Suppressor macrophage (primary cell): ENCODE results near the gene ISYNA1.
"Not testable (repeated sequence)": the region's sequence is repeated elsewhere in the genome, so short reads cannot be mapped to it uniquely, and the experiment has no call there.

Source experiments
- DNase-seq, 4 experiments: peaks; one replicate each; pipeline ENCODE4 v3.0.0-alpha.2; 2020 to 2022

The ISYNA1 gene

DNA sequence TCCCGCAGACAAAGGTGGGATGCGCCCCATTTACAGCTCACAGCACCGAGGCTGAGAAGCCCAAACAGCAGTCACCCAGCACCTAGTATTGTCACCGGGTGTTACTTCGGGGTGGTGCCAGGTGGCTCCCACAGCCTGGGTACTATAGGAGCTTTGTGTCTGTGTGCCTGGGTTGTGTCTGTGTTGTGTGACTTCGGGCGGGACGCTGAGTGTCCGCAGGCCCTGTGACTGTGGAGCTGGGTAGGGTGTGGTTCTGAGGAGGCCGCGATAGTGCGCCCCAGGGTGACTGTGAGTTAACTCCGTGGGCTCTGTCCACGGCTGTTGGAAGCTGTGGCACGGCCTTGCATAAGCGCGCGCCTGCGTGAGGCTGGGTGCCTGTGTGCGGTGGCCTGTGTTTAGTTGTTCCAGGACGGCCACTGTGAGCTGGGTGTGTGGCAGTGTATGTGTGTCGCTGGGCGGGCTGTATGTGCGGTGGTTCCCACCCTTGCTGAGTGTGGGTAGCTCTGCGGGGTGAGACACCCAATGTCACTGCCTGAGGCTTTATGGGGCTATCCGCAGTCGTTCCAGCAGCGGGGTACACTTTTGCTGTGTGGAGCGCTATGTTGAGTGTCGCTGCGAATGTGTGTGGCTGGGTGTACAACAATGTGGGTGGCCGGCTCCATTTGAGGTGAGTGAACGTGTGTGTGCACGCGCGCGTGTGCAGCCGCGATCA, 19.3 kb downstream of the ISYNA1 start:
- peak in 3 of 4 experiments; percentile 50 to 69 (median 66) for DNase-seq

DNA sequence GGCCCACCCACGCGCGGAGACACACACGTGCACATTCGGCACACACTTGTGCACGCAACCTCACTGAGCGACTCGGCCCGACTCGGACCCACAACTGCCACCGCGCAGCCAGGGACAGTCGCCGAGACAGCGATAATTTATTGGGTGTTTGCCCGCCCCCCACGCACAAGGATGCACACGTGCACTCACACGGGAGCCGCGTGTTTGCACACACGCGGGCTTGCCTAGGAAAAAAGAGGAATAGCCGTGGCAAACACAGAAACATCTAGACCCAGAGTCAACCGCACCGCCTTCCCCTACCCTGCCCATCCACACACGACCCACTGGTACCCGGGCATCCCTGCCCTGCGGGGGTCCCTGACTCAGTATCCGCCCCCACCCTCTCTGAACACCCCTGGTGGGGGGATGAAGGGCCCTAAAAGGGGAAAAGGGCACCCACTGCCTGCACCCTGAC, 19.9 kb downstream of the ISYNA1 start:
- DNase-seq, result peak; percentile 58 to 81 (median 77)

DNA sequence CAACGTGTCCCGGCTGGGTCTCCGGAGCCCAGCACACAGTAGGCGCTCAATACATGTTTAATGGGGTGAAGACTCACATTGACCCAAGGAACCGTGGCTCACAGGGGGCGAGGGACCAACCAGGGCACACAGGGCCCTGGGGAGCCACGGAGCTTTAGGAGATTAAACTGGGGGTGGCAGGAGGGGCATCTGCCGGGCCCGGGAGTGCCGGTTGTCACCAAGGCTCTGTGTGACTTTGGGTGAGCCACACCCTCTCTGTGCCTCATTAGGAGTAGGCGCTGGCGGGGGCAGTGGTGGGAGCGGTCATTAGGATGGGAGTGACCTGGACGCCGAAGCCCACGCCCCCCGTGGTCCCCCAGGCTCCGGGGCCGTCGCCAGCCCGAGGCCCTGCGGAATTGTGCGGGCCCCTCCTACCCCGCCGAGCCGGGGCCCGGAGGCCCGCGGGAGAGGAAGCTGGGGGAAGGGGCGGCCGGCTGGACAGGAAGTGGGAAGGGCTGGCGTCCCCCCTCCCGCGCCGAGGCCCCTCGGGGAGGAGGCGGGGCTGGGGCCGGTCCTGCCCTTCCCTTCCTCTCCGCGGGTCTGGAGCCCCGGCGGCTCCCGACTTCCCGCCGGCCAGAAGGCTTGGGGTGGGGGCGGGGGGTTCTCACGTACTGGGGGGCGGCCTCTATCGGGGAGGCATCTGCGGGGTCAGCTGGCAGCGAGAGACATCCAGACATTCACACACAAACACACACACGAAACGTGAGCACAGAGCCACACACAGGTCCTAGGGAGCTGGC, 20.5 kb downstream of the ISYNA1 start:
- DNase-seq, result peak; percentile 76 to 95 (median 90)

DNA sequence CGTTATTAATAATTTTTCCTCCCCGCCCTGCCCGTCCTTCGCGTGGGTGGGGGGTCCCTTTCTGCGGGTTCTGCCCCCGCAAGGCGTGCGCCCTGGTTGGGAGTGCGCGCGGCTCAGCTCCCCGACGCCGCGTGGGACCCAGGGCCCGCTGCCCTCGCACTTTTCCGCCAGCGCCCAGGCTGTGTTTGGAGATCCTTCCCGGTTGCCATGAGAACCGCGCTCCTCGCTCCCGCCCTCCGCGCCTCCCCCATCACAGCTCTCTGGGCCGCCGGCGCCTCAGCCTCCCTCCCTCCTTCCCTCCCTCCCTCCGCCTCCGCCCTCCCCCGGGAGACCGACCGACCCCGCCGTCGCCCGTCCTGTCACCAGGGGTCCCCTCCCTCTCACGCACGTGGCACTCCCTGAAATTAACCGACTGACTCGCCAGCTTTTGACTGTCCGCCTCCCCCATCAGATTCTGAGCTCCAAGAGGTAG, 21.1 kb downstream of the ISYNA1 start:
- peak; percentile 84 to 95 (median 92) for DNase-seq

DNA sequence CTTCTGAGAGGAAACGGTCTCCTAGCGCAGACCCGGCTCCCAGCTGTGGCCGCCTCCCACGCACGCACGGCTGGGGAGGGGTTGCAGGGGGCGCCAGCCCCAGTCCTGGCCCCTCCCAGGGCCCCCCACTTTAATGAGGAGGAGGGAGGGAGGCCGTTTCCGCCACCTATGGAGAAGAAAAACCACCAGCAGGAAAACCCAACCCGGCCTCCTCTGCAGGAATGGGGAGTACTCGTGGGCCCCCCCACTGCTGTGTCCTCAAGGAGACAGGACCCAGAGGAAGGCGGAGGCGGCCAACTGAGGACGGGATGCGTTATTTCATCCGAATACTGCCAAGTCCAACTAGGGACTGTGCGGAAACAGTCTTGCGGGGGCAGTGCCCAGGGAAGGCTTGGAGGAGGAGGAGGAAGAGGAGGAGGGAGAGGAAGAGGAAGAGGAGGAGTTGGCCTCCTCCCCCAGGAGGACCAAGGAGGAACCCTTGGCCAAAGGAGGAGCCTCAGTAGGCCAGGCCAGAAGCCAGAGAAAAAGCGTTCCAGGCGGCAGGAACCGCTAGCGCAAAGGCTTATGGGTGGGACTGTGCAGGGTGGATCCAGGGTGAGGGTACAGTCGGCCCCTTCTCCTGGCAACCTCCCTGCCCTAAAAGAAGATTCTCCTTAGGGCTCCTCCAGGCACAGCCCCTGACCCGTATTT, 22.6 kb downstream of the ISYNA1 start:
- peak; percentile 77 to 91 (median 90) for DNase-seq

DNA sequence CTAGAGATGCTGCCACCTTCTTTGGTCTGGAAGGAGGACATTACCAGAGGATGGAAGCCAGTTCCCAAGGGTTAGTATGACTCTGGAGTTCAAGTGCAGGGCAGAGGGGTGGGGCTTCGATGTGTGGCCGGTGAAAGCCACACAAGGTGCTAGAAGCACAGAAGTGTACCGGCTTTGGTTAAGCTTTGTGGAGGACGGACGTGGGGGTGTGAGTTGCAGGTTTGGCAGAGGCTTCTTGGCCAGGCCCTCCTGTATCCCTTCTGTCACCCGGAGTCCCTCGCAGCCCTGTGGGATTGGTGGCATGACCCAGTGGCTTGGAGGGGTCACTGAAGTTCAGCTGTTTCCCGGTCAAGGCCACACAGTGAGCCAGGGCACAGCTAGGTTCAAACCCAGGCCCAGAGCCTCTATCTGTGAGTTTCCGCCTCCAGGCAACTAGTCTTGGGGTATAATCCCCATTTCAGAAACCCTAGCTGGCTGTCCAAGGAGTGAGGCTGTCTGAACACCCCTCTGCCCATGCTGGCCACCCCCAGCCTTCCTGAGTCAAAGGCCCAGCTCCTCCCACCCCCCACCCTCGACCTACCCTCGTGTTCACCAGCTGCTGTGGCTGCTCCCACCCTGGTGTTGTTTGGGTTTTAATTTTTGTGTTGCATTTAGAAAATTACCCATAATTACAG, 23.3 kb downstream of the ISYNA1 start:
- peak in 2 of 4 experiments; percentile 42 to 55 for DNase-seq

DNA sequence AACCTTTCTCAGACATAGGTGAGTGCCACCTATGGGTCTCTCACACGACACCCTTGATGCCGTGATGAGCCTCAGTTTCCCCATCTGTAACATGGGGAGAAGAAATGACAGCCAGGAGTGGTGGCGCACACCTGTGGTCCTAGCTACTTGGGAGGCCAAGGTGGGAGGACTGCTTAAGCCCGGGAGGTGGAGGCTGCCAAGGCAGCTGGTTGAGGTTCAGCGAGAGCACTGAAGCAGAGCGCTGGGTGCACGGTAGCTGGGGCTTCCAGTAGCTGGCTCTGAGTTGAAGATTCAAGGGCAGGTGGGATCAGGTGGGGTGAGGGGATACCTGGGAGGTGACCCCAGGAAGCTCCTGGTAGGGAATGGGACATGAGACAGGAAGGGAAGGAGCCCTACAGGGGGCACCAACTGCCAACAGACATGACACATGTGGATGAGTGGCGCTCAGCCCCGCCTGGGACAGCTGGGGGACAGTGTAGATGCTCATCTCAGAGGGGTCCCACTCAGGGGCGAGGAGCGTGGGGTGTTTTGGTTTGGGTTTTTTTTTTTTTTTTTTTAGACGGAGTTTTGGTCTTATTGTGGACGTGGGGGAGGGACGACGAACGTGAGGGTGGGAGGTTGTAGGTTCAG, 25.2 kb downstream of the ISYNA1 start:
- DNase-seq, result no peak

DNA sequence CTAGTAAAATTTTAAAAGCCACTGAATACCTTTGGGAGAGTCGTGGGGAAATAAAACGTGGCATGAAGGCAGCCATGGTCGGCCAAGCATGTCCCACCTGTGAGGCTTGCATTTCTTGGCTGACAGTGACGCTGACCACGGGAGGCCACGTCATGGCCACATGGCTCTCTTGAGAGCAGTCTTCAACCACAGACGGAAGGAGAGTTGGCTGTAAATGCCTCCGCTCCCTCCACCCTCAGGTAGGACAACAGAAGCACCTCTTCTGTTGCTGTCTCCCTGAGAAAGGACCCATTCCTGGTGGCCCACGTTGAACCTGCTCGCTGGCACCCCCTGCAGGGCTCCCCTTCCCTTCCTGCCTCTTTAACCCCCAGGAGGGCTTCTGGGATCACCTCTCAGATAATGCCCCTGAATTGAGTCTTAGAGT, 29.9 kb downstream of the ISYNA1 start:
- peak; percentile 59 to 83 (median 69) for DNase-seq

DNA sequence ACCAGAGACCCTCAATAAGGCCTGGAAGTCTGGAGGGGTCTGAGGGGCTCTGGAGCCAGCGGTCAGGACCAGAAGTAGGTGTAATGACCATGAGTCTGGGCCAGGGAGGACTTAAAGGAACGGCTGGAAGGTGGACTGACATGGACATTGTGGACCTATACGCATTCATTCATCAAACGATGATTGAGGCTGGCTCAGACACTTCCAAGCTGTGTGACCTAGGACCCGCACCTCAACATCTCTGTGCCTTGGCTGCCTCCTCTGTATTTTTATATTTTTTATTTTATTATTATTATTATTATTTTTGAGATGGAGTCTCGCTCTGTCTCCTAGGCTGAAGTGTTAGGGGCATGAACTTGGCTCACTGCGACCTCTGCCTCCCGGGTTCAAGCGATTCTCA, 31.2 kb downstream of the ISYNA1 start:
- no peak for DNase-seq

DNA sequence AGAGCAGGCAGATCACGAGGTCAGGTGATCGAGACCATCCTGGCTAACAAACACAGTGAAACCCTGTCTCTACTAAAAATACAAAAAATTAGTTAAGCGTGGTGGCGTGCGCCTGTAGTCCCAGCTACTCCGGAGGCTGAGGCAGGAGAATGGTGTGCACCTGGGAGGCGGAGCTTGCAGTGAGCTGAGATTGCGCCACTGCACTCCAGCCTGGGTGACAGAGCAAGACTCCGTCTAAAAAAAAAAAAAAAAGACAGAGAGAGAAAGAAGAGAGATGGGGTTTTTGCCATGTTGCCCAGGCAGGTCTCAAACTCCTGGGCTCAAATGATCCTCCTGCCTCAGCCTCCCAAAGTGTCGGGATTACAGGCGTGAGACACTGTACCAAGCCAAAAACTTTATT, 32.2 kb downstream of the ISYNA1 start:
- DNase-seq, result not testable (repeated sequence)

DNA sequence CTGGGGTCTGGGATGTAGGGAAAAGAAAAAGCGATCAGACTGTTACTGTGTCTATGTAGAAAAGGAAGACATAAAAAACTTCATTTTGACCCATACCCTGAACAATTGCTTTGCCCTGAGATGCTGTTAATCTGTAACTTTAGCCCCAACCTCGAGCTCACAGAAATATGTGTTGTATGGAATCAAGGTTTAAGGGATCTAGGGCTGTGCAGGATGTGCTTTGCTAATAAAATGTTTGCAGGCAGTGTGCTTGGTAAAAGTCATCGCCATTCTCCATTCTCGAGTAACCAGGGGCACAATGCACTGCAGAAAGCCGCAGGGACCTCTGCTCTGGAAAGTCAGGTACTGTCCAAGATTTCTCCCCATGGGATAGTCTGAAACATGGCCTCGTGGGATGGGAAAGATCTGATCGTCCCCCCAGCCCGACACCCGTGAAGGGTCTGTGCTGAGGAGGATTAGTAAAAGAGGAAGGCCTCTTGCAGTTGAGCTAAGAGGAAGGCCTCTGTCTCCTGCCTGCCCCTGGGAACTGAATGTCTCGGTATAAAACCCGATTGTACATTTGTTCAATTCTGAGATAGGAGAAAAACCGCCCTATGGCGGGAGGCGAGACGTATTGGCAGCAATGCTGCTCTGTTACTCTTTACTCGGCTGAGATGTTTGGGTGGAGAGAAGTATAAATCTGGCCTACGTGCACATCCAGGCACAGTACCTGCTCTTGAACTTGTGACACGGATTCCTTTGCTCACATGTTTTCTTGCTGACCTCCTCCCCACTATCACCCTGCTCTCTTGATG, 35.3 kb downstream of the ISYNA1 start:
- DNase-seq, result peak in 3 of 4 experiments; percentile 17 to 43 (median 33)

DNA sequence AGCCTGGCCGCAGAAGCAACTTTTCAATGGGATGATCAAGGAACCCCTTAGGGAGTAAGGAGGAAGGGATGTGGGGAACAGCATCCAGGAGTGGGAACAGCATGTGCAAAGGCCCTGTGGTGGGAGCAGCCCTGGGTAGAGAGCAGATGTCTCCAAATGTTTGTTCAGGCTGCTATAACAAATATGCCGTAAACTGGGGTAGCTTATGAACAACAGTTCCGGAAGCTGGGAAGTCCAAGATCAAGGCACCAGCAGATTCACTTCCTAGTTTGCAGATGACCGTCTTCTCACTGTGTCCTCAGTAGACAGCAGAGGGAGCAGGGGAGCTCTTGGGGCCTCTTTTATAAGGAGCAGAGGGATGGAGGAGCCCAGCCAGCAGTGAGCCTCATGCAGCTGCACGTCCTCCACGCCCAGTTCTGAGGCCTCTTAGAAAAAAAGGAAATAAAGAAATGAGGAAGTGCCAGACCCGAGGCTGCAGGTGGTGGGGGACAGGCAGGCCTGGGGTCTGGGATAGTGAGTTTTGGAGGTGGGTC, 36.3 kb downstream of the ISYNA1 start:
- DNase-seq, result peak; percentile 94 to 98 (median 96)

DNA sequence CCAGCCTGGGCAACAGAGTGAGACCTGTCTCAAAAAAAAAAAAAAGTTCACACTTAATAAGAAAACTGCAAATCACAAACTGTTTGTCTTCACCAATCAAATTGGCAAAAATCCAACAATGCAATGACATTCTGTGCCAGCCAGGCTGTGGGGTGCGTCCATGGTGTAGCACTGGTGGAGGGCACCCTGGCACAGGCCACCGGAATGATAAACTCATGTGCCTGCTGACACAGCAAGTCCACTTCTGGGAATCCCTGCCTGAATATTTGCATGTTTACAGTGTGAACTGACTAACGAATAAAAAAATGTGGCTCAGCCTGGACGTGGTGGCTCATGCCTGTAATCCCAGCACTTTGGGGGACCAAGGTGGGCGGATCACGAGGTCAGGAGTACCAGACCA, 38.9 kb downstream of the ISYNA1 start:
- peak; percentile 42 to 81 (median 68) for DNase-seq

DNA sequence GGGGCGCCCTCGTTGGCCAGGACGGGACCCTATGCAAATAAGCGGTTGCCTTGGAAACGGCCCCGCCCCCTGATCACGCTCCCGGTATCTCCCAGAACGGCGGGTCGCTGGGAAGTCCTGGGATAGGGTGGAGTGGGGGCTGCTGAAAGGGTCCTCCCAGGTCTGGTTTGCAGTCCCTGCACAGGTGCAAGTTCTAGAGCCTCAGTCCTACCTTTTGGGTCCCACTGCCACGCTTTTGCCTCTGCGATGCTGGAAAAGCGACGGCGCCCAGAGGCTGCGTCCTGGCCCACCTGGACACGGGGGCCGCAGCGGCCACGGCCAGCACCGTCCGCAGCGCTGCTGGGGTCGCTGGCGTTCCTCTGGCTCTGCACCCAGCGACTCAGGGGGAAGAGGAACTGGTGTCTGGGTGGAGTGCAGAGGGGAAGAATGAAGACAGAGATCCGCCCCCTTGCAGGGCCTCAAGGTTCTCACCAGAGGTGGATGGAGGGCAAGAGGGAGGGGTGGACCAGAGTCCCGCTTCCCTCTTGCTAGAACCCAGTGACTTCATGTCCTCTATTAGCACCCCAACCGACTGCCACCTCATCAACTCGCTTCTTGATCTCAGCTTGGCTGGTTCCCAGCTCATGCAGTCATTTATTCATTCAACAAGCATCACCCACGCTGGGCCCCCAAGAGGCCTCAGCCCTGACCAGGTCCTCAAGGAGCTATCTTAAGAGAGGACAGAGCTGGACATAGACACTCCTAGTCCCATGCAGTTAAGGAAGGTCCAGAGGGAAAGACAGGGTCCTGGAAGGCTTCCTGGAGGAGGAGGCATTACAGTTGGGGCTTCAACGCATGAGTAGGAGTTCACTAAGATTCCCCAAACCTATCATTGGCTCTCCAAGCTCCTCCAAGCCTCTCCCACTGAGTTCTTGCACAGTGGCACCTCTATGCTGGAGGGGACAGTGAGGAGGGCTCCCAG, 40.4 kb downstream of the ISYNA1 start, which contains the start of gene LRRC25:
Gene LRRC25, minus strand, starts transcription at position 381 of the 961 bp plus-strand sequence. CDS start 659 bp downstream, outside the sequence.
- peak; percentile 90 to 96 (median 94) for DNase-seq

DNA sequence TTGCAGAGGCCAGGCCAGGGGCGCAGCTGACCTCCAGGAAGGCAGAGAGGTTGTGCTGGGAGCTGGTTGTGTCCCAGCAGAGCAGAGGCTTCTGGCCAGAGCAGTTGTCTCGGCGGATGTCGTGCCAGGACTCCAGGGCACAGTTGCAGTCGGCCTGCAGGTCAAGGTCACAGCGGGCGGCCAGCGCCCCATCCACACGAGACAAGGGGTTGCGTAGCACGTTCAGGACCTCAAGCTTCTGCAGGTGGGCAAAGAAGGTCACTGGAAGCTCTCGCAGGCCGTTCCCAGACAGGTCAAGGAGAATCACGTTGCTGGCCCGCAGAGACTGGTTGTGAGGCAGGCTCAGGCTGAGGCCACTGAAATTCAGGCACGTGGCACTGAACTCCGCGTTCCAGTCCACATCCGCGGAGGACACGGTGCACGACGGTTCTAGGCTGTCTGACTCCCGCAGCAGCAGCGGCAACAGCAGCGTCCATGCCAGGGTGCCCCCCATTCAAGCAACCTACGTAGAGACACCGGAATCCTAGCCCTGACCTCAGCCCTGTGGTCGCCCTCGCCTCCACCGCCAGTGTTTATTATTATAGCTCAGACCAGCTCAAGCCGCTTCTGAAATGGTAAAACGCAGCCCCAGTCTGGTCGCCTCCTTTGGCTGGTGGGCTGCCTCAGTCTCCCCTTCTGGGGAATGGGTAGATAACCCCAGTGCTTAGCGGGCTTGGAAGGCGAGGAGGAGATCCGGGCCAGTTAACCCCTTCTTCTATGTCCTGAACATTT, 41.3 kb downstream of the ISYNA1 start:
- peak in 2 of 4 experiments; percentile 0 to 22 for DNase-seq

DNA sequence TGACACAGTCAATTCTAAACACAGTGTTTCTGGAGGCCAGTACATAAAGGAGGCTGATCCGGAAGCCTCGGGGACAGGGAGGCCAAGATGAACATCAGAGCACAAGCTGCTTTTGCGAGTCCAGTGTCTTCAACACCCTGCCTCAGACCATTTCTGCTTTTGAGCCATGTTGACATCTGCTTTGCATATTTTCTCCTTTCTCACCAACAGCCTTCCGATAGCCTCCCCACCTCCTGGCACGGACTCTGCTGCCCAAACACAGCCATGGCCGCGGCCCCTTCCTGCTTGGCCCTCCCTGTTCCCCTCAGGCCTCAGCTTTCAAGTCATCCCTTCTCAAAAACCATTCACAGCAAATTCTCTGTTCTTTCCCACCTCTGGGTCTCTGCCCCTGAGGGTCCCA, 44.1 kb downstream of the ISYNA1 start:
- DNase-seq, result peak; percentile 74 to 90 (median 88)

DNA sequence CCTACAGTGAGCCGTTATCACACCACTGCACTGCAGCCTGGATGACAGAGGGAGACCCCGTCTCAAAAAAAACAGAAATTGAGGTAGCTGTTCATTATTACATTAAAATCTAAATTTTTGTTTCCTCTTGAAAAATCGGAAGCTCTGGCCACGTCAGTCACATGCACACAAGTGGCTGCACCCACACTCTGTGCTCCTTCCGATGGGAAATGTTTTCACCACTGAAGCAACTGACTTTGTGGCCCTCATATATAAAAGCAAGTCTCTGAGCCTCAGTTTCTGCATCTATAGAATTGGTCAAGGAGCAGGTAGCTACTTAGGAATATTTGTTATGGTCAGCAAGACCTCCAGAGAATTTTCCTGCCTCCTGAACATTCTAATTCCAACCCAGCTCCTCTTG, 45.0 kb downstream of the ISYNA1 start:
- peak; percentile 66 to 89 (median 85) for DNase-seq

DNA sequence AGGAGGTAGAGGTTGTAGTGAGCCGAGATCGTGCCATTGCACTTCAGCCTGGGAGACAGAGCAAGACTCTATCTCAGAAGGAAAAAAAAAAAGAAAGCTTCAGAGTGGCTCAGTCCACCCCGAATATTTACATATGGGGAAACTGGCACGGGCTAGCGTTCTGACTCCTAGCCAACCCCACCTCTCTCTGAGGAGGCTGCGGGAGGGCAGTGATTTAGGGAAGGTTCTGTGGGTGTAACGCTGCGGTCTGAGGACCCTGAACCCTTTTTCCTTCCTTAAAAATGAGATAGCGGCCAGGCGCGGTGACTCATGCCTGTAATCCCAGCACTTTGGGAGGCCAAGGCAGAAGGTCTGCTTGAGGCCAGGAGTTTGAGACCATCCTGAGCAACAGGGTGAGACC, 45.5 kb downstream of the ISYNA1 start:
- DNase-seq, result peak; percentile 89 to 96 (median 94)
